GM10248 (cell line): ENCODE measurements around the gene POLE.

ENCODE experiments used
- CTCF ChIA-PET: fragments of 300-600 bp; sonication (Branson Sonifier 250); formaldehyde crosslinking; extraction: SDS; loops from one replicate; lab custom pipeline; 2021; ENCODE audit warnings: antibody characterized with exemption; lab: Yijun Ruan, JAX
- POLR2A ChIA-PET: fragments of 350-650 bp; sonication (Branson Sonifier 250); formaldehyde crosslinking; extraction: SDS; loops from one replicate; lab custom pipeline; 2020; ENCODE audit warnings: antibody characterized with exemption; lab: Yijun Ruan, JAX
- DNase-seq: peaks from one replicate; pipeline ENCODE4 v3.0.0; 2012; ENCODE audit errors: extremely low spot score
- TF ChIP-seq, protein P1 (sequence below): IDR thresholded peaks from 2 replicates; pipeline ENCODE4 v1.5.1; 2012; ENCODE audit warnings: mild to moderate bottlenecking, low read depth; ENCODE audit errors: extremely low read depth, missing control alignments, control extremely low read depth

Gene POLE

DNA sequence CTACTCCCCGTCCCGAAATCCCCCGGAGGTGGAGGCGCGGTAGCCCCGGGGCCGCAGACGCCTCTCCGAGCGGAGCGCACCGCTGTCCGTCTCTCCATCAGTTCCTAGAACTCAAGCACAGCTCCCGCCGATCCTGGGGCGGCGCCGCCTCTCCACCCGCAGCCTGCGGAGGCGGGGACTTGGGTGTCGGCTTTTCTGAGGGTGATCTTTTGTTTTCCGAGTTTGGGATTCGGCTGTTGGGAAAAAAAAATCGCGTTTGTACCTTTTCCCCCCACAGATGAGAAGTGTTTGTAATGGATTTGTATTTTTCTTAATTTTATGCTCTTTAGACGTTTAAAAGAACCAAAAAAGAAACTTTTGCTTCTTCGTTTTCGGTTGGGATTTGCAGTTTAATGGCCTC is 103.4 kb downstream of the POLE start:
- TF ChIP-seq, protein P1, sequence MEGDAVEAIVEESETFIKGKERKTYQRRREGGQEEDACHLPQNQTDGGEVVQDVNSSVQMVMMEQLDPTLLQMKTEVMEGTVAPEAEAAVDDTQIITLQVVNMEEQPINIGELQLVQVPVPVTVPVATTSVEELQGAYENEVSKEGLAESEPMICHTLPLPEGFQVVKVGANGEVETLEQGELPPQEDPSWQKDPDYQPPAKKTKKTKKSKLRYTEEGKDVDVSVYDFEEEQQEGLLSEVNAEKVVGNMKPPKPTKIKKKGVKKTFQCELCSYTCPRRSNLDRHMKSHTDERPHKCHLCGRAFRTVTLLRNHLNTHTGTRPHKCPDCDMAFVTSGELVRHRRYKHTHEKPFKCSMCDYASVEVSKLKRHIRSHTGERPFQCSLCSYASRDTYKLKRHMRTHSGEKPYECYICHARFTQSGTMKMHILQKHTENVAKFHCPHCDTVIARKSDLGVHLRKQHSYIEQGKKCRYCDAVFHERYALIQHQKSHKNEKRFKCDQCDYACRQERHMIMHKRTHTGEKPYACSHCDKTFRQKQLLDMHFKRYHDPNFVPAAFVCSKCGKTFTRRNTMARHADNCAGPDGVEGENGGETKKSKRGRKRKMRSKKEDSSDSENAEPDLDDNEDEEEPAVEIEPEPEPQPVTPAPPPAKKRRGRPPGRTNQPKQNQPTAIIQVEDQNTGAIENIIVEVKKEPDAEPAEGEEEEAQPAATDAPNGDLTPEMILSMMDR = no peak
- DNase-seq = no peak
- ChIA-PET CTCF (no interaction called here), POLR2A (no interaction called here)

DNA sequence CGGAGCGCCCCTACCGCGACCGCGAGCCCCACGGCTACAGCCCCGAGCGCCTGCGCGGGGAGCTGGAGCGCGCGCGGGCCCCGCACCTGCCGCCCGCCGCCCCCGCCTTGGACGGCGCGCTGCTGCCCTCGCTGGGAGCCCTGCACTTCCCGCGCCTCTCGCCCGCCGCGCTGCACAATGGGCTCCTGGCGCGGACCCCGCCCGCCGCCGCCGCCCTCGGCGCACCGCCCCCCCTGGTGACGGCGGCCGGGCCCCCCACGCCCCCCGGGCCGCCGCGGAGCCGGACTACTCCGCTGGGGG is 103.8 kb downstream of the POLE start:
- POLR2A ChIA-PET = no interaction called here
- CTCF ChIA-PET = no interaction called here
- no peak for DNase-seq
- TF ChIP-seq, protein P1 = no peak

DNA sequence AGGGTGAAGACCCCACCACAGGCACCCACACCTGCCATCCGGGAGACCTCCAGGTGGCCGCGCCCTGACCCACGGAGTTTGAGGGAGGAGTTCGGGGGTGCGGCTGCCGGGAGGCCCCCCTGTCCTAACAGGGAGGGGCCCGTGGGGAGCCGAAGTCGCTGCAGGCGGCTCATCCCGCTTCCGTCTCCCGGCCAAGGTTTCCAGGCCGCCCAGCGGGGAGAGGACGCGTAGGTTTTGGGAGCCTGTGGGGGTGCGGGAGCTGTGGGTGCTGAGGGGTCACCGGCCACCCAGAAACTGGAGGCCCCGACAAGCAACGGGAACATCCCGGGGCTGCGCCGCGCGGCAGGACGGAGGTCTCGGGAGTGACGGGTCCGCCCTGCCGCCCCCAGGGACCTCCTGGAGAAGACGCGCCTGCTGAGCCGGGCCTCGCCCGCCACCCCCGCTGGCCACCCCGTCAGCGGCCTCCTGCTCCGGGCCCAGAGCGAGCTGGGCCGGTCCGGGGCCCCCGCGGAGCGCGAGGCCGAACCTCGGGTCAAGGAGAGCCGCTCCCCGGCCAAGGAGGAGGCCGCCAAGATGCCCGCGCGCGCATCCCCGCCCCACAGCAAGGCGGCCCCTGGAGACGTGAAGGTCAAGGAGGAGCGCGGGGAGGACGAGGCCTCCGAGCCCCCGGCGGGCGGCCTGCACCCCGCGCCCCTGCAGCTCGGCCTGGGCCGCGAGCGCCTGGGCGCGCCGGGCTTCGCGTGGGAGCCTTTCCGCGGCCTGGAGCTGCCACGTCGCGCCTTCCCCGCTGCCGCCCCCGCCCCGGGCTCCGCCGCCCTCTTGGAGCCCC is 104.3 kb downstream of the POLE start:
- TF ChIP-seq, protein P1 = no peak
- POLR2A ChIA-PET = no interaction called here
- no peak for DNase-seq
- CTCF ChIA-PET = no interaction called here

DNA sequence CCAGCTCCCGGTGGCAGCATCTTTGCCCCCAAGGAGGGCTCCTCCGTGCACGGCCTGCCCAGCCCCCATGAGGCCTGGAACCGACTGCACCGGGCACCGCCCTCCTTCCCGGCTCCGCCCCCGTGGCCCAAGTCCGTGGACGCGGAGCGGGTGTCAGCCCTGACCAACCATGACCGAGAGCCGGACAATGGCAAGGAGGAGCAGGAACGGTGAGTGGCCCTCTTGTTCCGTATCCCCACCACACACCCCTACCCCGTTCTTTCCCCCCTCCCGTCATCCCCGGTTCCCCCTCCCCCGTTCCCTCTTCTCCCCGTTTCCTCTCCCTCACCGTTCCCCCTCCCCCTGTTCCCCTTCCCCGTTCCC is 105.1 kb downstream of the POLE start:
- DNase-seq = no peak
- ChIA-PET CTCF (no interaction called here), POLR2A (no interaction called here)
- TF ChIP-seq, protein P1 = no peak

DNA sequence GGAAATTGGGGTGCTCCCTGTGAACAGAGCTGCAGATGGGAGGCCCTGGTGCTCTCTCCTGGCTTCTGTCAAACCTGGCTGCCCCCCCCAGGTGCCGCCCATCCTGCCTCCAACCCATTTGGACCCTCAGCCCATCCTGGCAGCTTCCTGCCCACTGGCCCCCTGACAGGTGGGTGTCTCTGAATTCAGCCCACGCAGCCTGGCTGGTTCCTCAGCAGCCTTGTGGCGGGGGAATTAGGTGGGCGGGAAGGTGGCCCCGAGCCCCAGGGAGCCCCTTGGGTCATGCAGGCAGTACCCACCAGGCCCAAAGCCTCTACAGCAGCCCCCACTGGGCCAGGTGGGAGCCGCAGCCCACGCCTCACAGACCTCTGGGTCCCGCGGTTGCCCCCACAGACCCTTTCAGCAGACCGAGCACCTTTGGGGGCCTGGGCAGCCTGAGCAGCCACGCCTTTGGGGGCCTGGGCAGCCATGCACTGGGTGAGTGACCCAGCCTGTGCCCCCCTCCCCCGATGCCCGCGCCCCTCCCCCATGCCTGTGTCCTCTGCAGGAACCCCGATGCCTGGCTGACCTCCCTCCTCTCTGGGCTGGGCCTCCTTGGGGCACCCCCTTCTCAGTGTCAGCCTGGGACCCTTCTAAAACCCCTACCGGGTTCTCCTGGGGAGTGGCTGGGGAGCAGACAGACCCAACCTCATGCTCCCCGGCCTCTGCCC is 105.6 kb downstream of the POLE start:
- TF ChIP-seq, protein P1 = no peak
- POLR2A ChIA-PET = no interaction called here
- CTCF ChIA-PET = no interaction called here
- DNase-seq = no peak

DNA sequence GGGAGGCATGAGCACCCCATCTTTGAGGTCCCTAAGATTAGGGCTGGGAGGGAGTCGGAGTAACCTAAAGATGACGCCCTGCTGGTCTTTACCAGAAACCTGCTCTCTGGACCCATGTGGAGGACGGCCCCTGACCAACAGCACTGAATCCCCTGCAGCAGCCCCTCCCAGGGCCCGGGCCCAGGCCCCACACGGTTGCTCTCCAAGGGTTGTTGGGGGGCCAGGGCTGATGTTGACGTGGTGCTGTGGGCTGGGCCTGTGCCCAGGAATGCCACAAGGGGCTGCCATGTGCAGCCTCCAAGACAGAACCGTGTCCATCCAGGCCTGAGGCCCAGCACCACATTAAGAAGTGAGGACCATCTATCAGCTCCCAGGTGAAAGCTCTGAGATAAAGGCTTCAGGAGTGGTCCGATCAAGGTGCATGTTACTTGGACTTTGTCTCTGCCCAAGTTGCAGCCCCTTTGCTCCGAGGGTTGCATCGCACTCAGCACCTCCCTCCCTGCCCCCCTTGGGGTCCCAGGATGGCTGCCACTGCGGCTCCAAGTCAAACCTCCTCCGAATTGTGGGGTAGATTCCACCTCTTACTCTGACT is 106.3 kb downstream of the POLE start:
- no peak for DNase-seq
- TF ChIP-seq, protein P1 = no peak
- POLR2A ChIA-PET = no interaction called here
- CTCF ChIA-PET = interaction anchor here (1.1 kb wide), 1 partner anchor 34 kb away, joined by 3 read pairs; no protein-coding TSS in a partner anchor
